A549 (cell line): ENCODE results near the gene SH3PXD2A.

Source experiments
- CEBPB ChIP-seq, 2 experiments: fragments of >200 bp in 1 of 2; sonication (Bioruptor Twin) in 1 of 2; formaldehyde crosslinking in 1 of 2; IDR thresholded peaks; 2 replicates each; pipeline ENCODE4 v1.6.1; 2012 to 2016
- CHD4 ChIP-seq: fragments of 200-600 bp; sonication (generic); IDR thresholded peaks from 2 replicates; pipeline ENCODE4 v1.6.1; 2016; ENCODE audit warnings: antibody characterized with exemption, mild to moderate bottlenecking, borderline replicate concordance
- EHF ChIP-seq: fragments of 250-450 bp; sonication (Bioruptor Pico); IDR thresholded peaks from 2 replicates; pipeline ENCODE4 v1.5.0; 2020; ENCODE audit warnings: mild to moderate bottlenecking
- MAX ChIP-seq: IDR thresholded peaks from 2 replicates; pipeline ENCODE4 v1.6.1; 2012
- MAZ ChIP-seq: fragments of 150-350 bp; IDR thresholded peaks from 2 replicates; pipeline ENCODE4 v1.6.1; 2014; ENCODE audit warnings: antibody characterized with exemption, low read depth, low read length, borderline replicate concordance
- MYC ChIP-seq: IDR thresholded peaks from 2 replicates; pipeline ENCODE4 v1.6.1; 2012; ENCODE audit warnings: mild to moderate bottlenecking, inconsistent platforms, low read length, improper control_type of control experiment, borderline replicate concordance
- POLR2A ChIP-seq: IDR thresholded peaks from 2 replicates; pipeline ENCODE4 v1.6.1; 2012; ENCODE audit warnings: mild to moderate bottlenecking, low read length
- RAD21 ChIP-seq, 2 experiments: fragments of >200 bp in 1 of 2; sonication (Bioruptor Twin) in 1 of 2; formaldehyde crosslinking in 1 of 2; IDR thresholded peaks in 1 of 2; conservative IDR thresholded peaks in 1 of 2; 2 replicates in 1 of 2; 3 replicates in 1 of 2; pipeline ENCODE4 v1.6.1; 2012 to 2018; ENCODE audit warnings: inconsistent platforms in 1 of 2
- RARB ChIP-seq: fragments of 250-450 bp; sonication (Bioruptor Pico); IDR thresholded peaks from 2 replicates; pipeline ENCODE4 v1.8.0; 2021; ENCODE audit warnings: mild to moderate bottlenecking, moderate library complexity
- TP53 ChIP-seq: fragments of 250-450 bp; sonication (Bioruptor Pico); IDR thresholded peaks from 2 replicates; pipeline ENCODE4 v1.5.0; 2021; ENCODE audit warnings: mild to moderate bottlenecking, moderate library complexity
- ZNF302 ChIP-seq: fragments of 250-450 bp; sonication (Bioruptor Pico); IDR thresholded peaks from 2 replicates; pipeline ENCODE4 v1.9.0; 2021; ENCODE audit warnings: inconsistent platforms, mild to moderate bottlenecking, moderate library complexity
- TF ChIP-seq, protein P1 (sequence below): fragments of >200 bp; sonication (Bioruptor Twin); formaldehyde crosslinking; IDR thresholded peaks from 3 replicates; pipeline ENCODE4 v1.5.1; 2016

DNA sequence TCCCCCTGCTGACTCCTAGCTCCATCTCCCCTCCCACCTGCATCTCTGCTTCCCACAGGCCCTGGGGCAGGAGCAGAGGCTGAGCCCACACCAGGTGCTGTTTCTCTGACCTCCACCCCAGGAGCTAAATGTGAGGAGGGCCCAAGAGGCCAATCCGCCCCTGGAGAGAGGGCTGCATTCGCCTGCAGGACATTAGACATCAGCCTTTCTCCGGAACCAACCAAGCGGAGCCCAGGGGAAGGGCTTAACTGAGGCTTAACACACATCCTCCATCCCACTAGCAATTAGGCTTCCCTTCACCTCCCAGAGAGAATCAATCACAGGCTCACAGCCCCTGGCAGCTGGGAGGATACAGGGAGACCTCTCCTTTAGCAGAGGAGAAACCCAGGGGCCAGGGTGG lies 50.5 kb downstream of the SH3PXD2A start:
- TF ChIP-seq CHD4 (no peak), MAX (no peak), POLR2A (no peak), ZNF302 (CRISPR knock-in tag) (no peak), RARB (CRISPR knock-in tag) (no peak), EHF (CRISPR knock-in tag) (no peak), RAD21 (conservative IDR thresholded peaks at IDR 0.05 in 1 of 2, IDR thresholded peaks at IDR 0.05 in 1 of 2) (no peak), CEBPB (IDR thresholded peaks at IDR 0.05) (no peak), MAZ (no peak), TP53 (CRISPR knock-in tag) (no peak), MYC (no peak)
- TF ChIP-seq, protein P1, sequence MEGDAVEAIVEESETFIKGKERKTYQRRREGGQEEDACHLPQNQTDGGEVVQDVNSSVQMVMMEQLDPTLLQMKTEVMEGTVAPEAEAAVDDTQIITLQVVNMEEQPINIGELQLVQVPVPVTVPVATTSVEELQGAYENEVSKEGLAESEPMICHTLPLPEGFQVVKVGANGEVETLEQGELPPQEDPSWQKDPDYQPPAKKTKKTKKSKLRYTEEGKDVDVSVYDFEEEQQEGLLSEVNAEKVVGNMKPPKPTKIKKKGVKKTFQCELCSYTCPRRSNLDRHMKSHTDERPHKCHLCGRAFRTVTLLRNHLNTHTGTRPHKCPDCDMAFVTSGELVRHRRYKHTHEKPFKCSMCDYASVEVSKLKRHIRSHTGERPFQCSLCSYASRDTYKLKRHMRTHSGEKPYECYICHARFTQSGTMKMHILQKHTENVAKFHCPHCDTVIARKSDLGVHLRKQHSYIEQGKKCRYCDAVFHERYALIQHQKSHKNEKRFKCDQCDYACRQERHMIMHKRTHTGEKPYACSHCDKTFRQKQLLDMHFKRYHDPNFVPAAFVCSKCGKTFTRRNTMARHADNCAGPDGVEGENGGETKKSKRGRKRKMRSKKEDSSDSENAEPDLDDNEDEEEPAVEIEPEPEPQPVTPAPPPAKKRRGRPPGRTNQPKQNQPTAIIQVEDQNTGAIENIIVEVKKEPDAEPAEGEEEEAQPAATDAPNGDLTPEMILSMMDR, result no peak
